HEK293T (cell line): ENCODE measurements around the gene NRM.
"Not testable (repeated sequence)": the region's sequence is repeated elsewhere in the genome, so short reads cannot be mapped to it uniquely, and the experiment has no call there.

Source experiments
- ARNT ChIP-seq: fragments of 450-650 bp; IDR thresholded peaks from 2 replicates; pipeline ENCODE4 v1.6.1; 2017; ENCODE audit warnings: mild to moderate bottlenecking
- BHLHE40 ChIP-seq: fragments of 450-650 bp; IDR thresholded peaks from 2 replicates; pipeline ENCODE4 v1.6.1; 2016; ENCODE audit warnings: mild to moderate bottlenecking, moderate library complexity, borderline replicate concordance
- CTBP1 ChIP-seq: fragments of 450-650 bp; IDR thresholded peaks from 2 replicates; pipeline ENCODE4 v1.6.1; 2016; ENCODE audit warnings: borderline replicate concordance
- FOXA1 ChIP-seq: fragments of 450-650 bp; IDR thresholded peaks from 2 replicates; pipeline ENCODE4 v1.6.1; 2016; ENCODE audit warnings: mild to moderate bottlenecking
- FOXM1 ChIP-seq: fragments of 450-650 bp; IDR thresholded peaks from 2 replicates; pipeline ENCODE4 v1.6.1; 2017; ENCODE audit warnings: mild to moderate bottlenecking, borderline replicate concordance
- HDGF ChIP-seq: fragments of 450-650 bp; IDR thresholded peaks from 2 replicates; pipeline ENCODE4 v1.6.1; 2017; ENCODE audit warnings: antibody characterized with exemption, borderline replicate concordance
- L3MBTL2 ChIP-seq: fragments of 450-650 bp; conservative IDR thresholded peaks from 2 replicates; pipeline ENCODE4 v1.6.1; 2016; ENCODE audit warnings: mild to moderate bottlenecking
- TARDBP ChIP-seq: fragments of 450-650 bp; IDR thresholded peaks from 2 replicates; pipeline ENCODE4 v1.6.1; 2016

- TF ChIP-seq TARDBP, ARNT, FOXA1, FOXM1, BHLHE40, CTBP1, HDGF, L3MBTL2: not testable (repeated sequence)
These were observed 24.5 kb downstream of the NRM start for GRCh38 chr6:30666300-30666699.
